Stimulated activated CD8-positive, alpha-beta memory T cell treated with anti-CD3 and anti-CD28 coated beads, Interleukin-15, amount 100 ng/mL, for 48 hours (primary cell): ENCODE data around the gene KIR2DL1.
"Not testable (repeated sequence)": the region's sequence is repeated elsewhere in the genome, so short reads cannot be mapped to it uniquely, and the experiment has no call there.

Experiments
- DNase-seq, 2 donors: peaks; one replicate each; pipeline ENCODE4 v3.0.0-alpha.2; 2020; ENCODE audit warnings: low read depth in 2 of 2

The KIR2DL1 gene

DNA sequence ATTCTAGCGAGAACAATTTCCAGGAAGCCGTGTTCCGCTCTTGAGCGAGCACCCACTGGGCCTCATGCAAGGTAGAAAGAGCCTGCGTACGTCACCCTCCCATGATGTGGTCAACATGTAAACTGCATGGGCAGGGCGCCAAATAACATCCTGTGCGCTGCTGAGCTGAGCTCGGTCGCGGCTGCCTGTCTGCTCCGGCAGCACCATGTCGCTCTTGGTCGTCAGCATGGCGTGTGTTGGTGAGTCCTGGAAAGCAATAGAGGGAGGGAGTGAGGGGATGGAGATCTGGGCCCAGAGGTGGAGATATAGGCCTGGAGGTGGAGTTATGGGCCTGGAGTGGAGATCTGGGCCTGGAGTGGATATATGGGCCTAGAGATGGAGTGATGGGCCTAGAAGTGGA, at the start of gene KIR2DL1:
Gene KIR2DL1 (plus strand): TSS at position 148 of the 400 bp plus-strand sequence. CDS start 58 bp downstream, at position 206.
- DNase-seq = not testable (repeated sequence)

DNA sequence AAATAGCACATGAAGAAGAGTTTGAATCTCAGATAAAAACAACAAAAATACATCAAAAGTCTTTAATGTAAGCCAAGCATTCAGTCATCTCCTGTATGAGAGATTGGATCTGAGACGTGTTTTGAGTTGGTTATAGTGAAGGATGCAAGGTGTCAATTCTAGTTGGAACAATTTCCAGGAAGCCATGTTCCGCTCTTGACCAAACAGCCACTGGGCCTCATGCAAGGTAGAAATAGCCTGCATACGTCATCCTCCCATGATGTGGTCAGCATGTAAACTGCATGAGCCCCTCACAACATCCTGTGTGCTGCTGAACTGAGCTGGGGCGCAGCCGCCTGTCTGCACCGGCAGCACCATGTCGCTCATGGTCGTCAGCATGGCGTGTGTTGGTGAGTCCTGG, 45.5 kb upstream of the KIR2DL1 start, which contains the start of gene KIR3DL3:
Gene KIR3DL3 (plus strand): TSS at position 301 of the 400 bp plus-strand sequence. CDS start 55 bp downstream, at position 356.
- no peak for DNase-seq

DNA sequence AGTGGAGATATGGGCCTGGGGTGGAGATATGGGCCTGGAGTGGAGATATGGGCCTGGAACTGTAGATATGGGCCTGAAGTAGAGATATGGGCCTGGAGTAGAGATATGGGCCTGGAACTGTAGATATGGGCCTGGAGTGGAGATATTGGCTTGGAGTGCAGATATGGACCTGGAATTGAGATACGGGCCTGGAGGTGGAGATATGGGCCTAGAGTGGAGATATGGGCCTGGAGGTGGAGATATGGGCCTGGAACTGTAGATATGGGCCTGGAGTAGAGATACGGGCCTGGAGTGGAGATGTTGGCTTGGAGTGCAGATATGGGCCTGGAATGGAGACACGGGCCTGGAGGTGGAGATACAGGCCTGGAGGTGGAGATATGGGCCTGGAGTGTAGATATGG, 44.9 kb upstream of the KIR2DL1 start:
- no peak for DNase-seq

DNA sequence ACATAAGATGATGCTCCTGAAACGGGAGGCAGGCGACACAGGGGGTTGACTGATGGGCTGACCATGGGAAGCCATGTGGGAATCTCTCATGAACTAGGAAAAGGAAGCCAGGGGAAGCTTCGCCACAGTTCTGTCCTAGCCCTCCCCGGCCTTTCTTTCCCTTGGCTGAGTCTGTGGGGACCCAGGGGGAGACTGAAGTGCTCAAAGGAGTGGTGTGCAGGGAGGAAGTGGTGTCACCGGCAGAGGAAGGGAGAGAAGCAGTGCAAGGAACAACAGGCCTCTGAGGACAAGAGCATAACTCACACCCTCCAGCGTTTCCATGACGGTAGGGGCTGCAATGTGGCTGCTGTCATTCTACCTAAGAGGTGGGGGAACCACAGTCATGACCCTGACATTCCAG, 44.3 kb upstream of the KIR2DL1 start:
- DNase-seq = no peak

DNA sequence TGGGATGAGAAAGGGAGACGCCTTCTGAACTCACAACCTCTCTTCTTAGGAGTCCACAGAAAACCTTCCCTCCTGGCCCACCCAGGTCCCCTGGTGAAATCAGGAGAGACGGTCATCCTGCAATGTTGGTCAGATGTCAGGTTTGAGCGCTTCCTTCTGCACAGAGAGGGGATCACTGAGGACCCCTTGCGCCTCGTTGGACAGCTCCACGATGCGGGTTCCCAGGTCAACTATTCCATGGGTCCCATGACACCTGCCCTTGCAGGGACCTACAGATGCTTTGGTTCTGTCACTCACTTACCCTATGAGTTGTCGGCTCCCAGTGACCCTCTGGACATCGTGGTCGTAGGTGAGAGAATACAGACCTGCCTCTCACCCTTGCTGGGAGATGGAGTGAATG, 42.0 kb upstream of the KIR2DL1 start:
- DNase-seq = no peak

DNA sequence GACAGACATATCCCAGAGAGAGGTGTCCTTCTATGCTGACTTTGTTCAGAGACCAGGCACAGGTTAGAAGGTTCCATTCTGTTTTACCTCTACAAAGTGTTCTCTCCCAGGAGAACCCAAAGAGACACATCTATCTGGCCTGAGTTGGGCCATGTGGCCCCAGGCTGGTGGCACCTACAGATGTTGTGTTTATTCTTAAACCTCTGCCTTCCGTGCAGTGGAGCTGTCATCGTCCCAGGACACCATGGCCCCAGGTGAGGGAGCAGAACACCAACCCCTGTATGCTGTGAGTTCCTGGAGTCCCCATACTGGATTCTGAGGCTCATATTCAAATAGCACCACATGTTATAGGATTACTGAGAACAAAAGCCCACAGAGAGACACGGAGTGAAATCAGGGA, 41.4 kb upstream of the KIR2DL1 start:
- DNase-seq = no peak

DNA sequence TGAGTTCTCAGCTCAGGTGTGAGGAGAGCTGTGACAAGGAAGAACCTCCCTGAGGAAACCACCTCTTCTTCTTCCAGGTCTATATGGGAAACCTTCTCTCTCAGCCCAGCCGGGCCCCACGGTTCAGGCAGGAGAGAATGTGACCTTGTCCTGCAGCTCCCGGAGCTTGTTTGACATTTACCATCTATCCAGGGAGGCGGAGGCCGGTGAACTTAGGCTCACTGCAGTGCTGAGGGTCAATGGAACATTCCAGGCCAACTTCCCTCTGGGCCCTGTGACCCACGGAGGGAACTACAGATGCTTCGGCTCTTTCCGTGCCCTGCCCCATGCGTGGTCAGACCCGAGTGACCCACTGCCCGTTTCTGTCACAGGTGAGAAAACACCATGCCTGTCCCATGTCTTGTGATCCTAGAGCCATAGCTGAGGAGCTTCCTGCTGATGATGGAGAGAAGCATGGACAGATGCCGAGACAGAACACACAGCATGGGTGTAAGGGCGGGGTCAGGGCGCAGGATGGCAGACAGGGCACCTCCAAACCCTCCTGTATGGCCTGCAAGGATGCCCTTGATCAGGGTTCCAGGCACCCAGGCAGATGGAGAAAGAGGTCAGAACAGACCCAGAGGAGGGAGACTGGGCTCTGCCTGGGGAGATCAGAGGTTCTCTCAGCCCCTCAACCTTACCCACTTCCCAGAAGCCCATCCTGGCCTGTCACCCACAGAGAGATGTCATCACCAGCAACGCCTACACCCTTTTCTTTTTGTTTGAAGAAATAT, 40.0 kb upstream of the KIR2DL1 start:
- no peak for DNase-seq

DNA sequence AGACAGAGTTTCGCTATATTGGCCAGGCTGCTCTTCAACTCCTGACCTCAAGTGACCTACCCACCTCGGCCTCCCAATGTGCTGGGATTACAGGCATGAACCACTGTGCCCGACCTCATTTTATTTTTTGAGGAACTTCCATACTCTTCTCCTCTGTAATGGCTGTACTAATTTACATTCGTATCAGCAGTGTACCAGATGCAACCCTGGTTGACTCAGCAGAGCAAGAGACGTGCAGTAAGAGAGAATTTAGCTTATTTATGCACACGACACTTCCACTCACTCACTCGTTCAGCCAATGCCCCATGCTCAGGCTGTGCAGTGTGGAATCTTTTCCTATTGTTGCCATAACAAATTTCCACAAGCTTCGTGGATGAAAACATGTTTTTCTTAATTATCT, 38.4 kb upstream of the KIR2DL1 start:
- no peak for DNase-seq

DNA sequence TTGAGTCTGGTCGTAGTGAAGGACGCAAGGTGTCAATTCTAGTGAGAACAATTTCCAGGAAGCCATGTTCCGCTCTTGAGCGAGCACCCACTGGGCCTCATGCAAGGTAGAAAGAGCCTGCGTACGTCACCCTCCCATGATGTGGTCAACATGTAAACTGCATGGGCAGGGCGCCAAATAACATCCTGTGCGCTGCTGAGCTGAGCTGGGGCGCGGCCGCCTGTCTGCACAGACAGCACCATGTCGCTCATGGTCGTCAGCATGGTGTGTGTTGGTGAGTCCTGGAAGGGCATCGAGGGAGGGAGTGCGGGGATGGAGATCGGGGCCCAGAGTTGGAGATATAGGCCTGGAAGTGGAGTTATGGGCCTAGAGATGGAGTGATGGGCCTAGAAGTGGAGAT, 31.3 kb upstream of the KIR2DL1 start, which contains the start of gene KIR2DL3:
Gene KIR2DL3 (plus strand): TSS at position 208 of the 400 bp plus-strand sequence. CDS start 33 bp downstream, at position 241.
- not testable (repeated sequence) for DNase-seq

DNA sequence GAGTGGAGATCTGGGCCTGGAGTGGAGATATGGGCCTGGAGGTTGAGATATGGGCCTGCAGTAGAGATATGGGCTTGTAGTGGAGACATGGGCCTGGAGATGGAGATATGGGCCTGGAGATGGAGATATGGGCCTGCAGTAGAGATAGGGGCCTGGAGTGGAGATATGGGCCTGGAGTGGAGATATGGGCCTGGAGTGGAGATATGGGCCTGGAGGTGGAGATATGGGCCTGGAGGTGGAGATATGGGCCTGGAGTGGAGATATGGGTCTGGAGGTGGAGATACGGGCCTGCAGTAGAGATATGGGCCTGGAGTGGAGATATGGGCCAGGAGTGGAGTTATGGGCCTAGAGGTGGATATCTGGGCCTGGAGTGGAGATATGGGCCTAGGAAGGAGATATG, 30.9 kb upstream of the KIR2DL1 start:
- DNase-seq = no peak

DNA sequence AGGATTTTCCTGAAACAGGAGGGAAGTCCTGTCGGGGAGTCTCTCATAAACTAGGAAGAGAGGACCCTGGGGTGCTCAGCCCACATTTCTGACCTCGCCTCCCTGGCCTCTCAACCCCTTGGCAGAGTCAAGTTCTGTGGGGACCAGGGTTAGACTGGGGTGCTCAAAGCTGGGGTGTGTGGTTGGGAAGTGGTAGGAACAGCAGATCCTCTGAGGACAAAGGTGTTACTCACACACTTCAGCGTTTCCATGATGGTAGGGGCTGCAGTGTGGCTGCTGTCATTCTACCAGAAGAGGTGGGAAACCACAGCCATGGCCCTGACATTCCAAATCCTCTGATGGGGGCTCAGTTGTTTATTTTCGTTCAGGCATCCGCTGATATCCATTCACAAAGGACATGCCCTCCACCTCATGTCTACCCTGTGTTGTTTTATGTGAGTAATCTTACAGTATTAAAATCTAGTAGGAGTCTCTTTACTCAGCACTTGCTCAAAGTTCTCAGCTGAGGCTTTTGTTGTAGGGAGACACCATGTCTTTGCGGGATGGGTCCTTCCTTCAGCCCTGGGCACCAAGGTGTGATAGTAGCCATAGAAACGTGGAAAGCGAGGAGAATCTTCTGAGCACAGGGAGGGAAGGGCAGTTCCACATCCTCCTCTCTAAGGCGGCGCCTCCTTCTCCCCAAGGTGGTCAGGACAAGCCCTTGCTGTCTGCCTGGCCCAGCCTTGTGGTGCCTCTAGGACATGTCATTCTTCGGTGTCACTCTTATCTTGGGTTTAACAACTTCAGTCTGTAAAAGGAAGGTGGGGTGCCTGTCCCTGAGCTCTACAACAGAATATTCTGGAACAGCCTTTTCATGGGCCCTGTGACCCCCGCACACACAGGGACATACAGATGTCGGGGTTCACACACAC, 29.8 kb upstream of the KIR2DL1 start:
- DNase-seq = no peak

DNA sequence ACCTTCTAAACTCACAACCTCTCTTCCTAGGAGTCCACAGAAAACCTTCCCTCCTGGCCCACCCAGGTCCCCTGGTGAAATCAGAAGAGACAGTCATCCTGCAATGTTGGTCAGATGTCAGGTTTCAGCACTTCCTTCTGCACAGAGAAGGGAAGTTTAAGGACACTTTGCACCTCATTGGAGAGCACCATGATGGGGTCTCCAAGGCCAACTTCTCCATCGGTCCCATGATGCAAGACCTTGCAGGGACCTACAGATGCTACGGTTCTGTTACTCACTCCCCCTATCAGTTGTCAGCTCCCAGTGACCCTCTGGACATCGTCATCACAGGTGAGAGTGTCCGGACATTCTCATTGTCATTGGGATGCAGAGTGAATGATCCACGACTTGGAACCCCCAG, 27.6 kb upstream of the KIR2DL1 start:
- not testable (repeated sequence) for DNase-seq

DNA sequence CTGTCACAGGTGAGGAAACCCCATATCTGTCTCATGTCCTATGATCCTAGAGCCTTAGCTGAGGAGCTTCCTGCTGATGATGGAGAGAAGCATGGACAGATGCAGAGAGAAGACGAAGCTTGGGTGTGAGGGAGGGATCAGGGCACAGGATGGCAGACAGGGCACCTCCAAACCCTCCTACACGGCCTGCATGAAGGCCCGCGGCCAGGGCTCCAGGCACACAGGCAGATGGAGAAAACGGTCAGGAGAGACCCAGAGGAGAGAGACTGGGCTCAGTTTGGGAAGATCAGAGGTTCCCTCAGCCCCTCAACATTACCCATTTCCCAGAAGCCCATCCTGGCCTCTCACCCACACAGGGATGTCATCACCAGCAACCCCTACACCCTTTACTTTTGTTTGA, 25.5 kb upstream of the KIR2DL1 start:
- not testable (repeated sequence) for DNase-seq

DNA sequence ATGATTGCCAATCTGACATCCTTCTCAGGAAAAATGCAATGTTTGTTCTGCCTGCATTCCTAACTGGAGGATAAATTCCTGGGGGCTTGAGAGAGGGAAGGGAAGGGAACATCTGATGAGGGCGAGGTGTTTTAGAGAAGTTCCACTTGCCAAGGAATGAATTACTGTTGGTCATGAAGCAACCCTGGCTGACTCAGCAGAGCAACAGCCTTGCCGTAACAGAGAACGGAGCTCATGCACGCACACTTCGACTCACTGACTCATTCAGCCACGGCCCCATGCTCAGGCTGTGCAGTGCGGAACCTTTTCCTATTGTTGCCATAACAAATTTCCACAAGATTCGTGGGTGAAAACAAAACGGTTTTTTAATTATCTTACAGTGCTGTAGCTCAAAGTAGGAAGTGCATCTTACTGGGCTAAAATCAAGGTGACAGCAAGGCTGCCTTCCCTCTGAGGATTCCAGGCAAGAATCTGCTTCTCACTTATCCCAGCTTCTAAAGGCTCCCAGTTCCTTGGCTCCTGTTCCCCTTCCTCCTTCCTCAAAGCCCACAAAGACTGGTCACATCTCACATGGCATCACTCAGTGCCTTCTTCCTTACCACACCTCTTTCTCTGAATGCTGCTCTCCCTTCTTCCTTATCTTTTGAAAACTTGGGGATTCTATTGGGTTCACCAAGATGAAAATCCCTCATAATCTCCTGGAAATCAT, 21.8 kb upstream of the KIR2DL1 start:
- DNase-seq = not testable (repeated sequence)

DNA sequence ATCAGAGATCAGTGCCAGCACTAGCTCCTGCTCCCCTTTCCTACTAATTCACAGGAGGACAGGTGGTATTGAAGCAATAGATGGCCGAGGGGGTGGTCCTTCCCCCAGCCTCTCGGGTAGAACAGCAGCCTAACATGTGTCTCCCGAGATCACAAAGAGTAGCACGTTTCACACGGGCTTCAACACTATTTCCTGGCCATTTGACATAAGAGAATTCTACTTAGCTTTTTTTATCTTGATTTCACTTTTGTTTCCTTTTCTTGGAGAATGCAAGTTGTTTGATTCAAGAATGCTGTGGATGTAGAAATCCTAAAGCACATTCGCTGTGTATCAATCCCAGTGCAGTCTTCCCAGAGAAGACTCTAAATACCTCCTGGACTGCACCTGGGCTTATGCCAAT, 19.3 kb upstream of the KIR2DL1 start:
- DNase-seq = not testable (repeated sequence)

DNA sequence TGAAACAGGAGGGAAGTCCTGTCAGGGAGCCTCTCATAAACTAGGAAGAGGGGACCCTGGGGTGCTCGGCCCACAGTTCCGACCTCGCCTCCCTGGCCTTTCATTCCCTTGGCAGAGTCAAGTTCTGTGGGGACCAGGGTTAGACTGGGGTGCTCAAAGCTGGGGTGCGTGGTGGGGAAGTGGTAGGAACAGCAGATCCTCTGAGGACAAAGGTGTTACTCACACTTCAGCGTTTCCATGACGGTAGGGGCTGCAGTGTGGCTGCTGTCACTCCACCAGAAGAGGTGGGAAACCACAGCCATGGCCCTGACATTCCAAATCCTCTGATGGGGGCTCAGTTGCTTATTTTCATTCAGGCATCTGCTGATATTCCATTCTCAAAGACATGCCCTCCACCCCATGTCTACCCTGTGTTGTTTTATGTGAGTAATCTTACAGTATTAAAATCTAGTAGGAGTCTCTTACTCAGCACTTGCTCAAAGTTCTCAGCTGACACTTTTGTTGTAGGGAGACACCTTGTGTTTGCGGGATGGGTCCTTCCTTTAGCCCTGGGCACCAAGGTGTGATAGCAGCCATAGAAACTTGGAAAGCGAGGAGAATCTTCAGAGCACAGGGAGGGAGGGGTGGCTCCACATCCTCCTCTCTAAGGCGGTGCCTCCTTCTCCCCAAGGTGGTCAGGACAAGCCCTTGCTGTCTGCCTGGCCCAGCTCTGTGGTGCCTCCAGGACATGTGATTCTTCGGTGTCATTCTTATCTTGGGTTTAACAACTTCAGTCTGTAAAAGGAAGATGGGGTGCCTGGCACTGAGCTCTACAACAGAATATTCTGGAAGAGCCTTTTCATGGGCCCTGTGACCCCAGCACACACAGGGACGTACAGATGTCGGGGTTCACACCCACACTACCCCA, 13.1 kb upstream of the KIR2DL1 start:
- peak in 1 of 2 donors; percentile 7 for DNase-seq

DNA sequence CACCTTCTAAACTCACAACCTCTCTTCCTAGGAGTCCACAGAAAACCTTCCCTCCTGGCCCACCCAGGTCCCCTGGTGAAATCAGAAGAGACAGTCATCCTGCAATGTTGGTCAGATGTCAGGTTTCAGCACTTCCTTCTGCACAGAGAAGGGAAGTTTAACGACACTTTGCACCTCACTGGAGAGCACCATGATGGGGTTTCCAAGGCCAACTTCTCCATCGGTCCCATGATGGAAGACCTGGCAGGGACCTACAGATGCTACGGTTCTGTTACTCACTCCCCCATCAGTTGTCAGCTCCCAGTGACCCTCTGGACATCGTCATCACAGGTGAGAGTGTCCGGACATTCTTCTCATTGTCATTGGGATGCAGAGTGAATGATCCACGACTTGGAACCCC, 11.0 kb upstream of the KIR2DL1 start:
- not testable (repeated sequence) for DNase-seq

DNA sequence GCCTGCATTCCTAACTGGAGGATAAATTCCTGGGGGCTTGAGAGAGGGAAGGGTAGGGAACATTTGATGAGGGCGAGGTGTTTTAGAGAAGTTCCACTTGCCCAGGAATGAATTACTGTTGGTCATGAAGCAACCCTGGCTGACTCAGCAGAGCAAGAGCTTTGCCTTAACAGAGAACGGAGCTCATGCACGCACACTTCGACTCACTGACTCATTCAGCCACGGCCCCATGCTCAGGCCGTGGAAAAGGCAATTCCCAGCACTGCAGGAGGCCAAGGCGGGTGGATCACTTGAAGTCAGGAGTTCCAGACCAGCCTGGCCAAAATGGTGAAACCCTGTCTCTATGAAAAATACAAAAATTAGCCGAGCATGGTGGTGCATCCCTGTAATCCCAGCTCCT, 5.4 kb upstream of the KIR2DL1 start:
- DNase-seq = not testable (repeated sequence)

DNA sequence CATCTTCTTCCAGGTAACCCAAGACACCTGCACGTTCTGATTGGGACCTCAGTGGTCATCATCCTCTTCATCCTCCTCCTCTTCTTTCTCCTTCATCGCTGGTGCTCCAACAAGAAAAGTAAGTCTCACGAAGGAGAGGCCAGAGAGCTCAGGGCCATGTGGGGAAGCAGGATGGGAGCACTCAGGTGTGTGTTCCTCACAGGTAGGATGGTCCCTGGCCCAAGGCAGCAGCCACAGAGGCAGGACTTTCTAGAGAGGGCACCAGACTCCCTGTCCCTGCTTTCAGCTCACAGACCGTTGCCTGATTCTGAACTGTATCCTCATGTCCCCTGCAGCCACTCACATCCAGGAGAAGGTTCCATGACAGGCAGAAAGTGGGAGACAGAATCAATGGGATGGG, 3.1 kb upstream of the KIR2DL1 start:
- DNase-seq = not testable (repeated sequence)

DNA sequence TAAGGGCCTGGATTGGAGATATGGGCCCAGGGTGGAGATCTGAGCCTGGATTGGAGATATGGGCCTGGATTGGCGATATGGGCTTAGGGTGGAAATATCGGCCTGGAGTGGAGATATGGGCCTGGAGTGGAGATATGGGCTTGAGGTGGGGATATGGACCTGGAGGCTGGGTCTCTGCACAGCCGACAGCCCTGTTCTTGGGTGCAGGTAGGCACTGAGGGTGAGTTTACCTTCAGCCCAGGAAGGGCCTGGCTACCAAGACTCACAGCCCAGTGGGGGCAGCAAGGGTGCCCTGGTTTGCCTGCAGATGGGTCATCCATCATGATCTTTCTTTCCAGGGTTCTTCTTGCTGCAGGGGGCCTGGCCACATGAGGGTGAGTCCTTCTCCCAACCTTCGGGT, 918 bp downstream of the KIR2DL1 start:
- DNase-seq = not testable (repeated sequence)
